Skeletal muscle tissue (tissue), 4 donors: ENCODE data around the gene YTHDC2. TPM values are rescaled to one million over a fixed set of nuclear protein-coding genes. Genes with fewer than 3 reads are reported as not detected.
"Not testable (repeated sequence)": the region's sequence is repeated elsewhere in the genome, so short reads cannot be mapped to it uniquely, and the experiment has no call there.

ENCODE experiments used
- H3K27ac ChIP-seq: one replicate; pipeline ENCODE4 v1.7.0; 2013; ENCODE audit warnings: mild to moderate bottlenecking, low read depth, low read length, inconsistent platforms
- H3K27me3 ChIP-seq, 3 donors: one replicate each; pipeline ENCODE4 v1.7.0; 2013; ENCODE audit warnings: low read length in 3 of 3; ENCODE audit not compliant: control insufficient read depth in 3 of 3, insufficient read depth in 3 of 3
- H3K36me3 ChIP-seq, 3 donors: one replicate each; pipeline ENCODE4 v1.7.0; 2013; ENCODE audit warnings: low read length in 3 of 3; ENCODE audit not compliant: control insufficient read depth in 3 of 3, insufficient read depth in 3 of 3
- H3K4me1 ChIP-seq, 3 donors: one replicate each; pipeline ENCODE4 v1.7.0; 2013; ENCODE audit warnings: low read length in 3 of 3, mild to moderate bottlenecking in 3 of 3; ENCODE audit not compliant: control insufficient read depth in 3 of 3, insufficient read depth in 3 of 3
- H3K4me3 ChIP-seq, 3 donors: one replicate each; pipeline ENCODE4 v1.7.0; 2013; ENCODE audit warnings: low read length in 3 of 3
- H3K9ac ChIP-seq, 3 donors: one replicate each; pipeline ENCODE4 v1.7.0; 2013; ENCODE audit warnings: low read length in 3 of 3, mild to moderate bottlenecking in 3 of 3, moderate library complexity in 2 of 3, low read depth in 1 of 3
- H3K9me3 ChIP-seq, 3 donors: one replicate each; pipeline ENCODE4 v1.7.0; 2013; ENCODE audit warnings: low read length in 3 of 3; ENCODE audit not compliant: control insufficient read depth in 3 of 3
- total RNA-seq: library from RNA; depleted of rRNA; stranded (reverse); fragments of >200 nt; gene quantifications from one replicate; pipeline ENCODE4 v1.2.3, GENCODE V29; 2014
- donor health status: Osteomylitis.

Gene YTHDC2
- total RNA-seq, 1 donor from 2014 or later = 30.3 TPM

DNA sequence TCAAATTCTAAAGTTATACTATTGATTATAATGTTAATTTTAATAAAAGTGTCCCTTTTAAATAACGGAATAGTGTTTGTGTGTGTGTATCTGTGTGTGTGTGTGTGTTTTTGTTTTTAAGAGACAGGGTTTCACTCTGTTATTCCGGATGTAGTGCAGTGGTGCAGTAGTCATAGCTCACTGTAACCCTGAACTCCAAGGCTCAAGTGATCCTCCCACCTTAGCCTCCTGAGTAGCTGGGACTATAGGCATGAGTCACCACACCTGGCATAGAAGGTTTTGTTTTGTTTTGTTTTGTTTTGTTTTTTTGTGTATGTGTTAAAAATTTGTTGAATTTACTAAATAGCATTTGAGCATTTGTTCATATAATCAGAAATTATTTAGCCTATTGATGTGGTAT is 64.6 kb downstream of the YTHDC2 start:
- Histone ChIP-seq H3K27me3 (no peaks in the 10 kb centered on the region), H3K36me3 (peaks cover 9 to 20% (median 18%) of the 10 kb centered on the region in 3 donors)

DNA sequence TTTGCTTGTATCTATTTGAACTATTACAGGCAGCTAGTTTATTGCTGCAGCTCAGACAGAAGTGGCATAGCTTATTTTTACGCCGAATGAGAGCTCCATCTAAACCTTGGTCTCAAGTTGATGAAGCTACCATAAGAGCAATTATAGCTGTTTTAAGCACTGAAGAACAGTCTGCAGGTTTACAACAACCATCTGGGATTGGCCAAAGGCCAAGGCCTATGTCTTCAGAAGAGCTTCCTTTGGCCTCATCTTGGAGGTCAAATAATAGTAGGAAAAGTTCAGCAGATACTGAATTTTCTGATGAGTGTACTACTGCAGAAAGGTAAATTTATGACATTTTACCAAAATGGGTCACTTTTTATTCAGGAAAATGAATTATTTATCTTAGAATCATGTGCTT is 67.9 kb downstream of the YTHDC2 start:
- no peaks in the 10 kb centered on the region for H3K27me3 ChIP-seq
- no peak overlapping the region for H3K4me3 ChIP-seq
- no peaks in the 10 kb centered on the region for H3K9me3 ChIP-seq
- peaks cover 2 to 16% (median 12%) of the 10 kb centered on the region in 3 donors for H3K36me3 ChIP-seq
- no peak overlapping the region for H3K9ac ChIP-seq
- H3K27ac ChIP-seq = no peak overlapping the region
- no peaks in the 10 kb centered on the region for H3K4me1 ChIP-seq

More for the DNA sequence above, 64.6 kb downstream of the YTHDC2 start:
- Histone ChIP-seq H3K9ac (no peak overlapping the region), H3K9me3 (no peaks in the 10 kb centered on the region), H3K27ac (no peak overlapping the region), H3K4me3 (no peak overlapping the region), H3K4me1 (no peaks in the 10 kb centered on the region)

DNA sequence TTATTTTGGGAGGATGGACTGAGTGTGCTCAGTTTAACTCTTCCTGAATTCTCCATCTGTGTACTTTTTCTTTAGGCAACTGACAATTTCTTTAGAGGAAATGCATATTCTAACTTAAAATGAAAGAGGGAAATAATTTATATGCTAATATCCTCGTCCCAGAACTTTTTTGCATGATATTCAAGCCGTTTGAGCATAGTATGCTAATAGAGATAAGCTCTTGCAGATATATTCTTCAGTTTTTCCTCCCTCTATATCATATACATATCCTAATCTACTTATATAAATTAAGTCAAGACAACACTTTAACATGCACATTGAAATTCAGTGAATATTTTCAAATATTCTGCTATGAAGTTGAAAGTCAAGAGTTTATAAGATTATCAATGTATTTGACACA is 84.7 kb downstream of the YTHDC2 start:
- Histone ChIP-seq H3K27me3 (no peaks in the 10 kb centered on the region), H3K27ac (no peak overlapping the region), H3K4me1 (no peaks in the 10 kb centered on the region), H3K9me3 (no peaks in the 10 kb centered on the region), H3K36me3 (peaks cover 3 to 9% (median 5%) of the 10 kb centered on the region in 3 donors), H3K4me3 (no peak overlapping the region), H3K9ac (no peak overlapping the region)

DNA sequence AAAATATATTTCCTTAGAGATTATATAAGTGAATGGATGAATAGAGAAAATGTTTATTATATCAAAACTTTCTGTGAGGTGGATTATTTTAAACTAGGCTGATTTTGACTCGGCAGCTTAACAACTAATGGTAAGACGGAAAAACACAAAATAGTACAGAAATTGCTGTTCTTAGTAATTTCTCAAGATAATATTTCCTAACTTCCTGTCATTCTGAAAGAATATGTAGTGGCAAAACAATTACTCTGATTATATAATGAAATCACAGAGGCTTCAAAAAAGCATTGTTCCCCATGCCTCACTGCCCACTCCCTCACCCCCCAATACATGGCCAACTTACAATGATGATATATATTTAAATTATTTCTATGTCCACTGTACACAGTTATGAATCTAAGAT is 85.4 kb downstream of the YTHDC2 start:
- Histone ChIP-seq H3K9me3 (no peaks in the 10 kb centered on the region), H3K4me3 (no peak overlapping the region), H3K27me3 (no peaks in the 10 kb centered on the region), H3K4me1 (no peaks in the 10 kb centered on the region), H3K36me3 (peaks cover 0 to 5% (median 2%) of the 10 kb centered on the region in 3 donors), H3K27ac (no peak overlapping the region), H3K9ac (no peak overlapping the region)

DNA sequence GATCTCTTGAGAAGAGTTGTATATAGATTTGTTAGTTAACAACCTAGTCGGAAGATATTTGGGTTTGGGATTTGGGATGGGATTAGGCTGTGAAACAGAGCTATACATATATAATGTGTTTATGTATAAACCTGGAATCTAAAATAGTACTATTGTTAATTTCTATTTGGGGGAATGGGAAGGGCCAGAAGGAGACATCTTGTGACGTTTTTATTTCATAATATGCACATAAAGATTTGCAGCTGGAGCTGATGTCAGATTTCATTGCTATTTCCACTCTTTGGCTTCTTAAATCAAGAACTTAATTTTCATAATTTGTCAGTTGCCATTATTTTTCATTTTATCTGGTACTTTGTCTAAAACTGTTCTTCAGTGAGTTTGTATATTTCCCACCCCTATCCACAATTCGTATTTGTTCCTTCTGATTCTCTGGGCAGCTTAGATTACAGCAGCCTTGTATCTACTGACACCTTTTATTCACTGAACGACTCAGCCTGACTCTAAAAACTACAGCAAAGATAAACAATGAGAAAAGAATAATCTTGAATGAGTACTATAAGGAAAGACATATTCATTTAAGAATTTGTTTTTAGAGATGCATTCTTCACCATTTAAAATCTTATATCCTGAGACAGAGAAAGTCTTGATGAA is 86.9 kb downstream of the YTHDC2 start:
- Histone ChIP-seq H3K4me3 (no peak overlapping the region), H3K36me3 (peaks cover 0 to 3% (median 0%) of the 10 kb centered on the region in 3 donors), H3K27me3 (no peaks in the 10 kb centered on the region), H3K9ac (no peak overlapping the region), H3K9me3 (no peaks in the 10 kb centered on the region), H3K4me1 (no peaks in the 10 kb centered on the region), H3K27ac (no peak overlapping the region)

DNA sequence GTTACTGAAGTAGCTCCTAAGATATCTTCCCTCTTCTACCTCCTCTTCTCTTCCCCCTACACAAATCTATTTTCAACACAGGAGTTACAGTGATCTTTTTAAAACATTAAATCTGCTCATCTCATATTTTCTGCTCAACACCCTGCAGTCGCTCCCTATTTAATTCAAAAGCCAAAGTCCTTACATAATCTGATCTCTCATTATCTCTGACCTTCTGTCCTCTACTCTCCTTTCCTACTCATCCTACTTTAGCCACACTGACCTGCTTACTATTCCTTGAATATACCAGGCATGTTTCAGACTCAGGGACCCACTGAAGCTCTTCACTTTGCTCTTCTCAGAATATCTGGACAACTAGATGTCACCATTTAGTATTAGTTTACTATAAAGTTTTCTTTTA is 87.9 kb downstream of the YTHDC2 start:
- no peak overlapping the region for H3K4me3 ChIP-seq
- H3K9me3 ChIP-seq = no peaks in the 10 kb centered on the region
- H3K27ac ChIP-seq = no peak overlapping the region
- H3K36me3 ChIP-seq = no peaks in the 10 kb centered on the region
- no peak overlapping the region for H3K9ac ChIP-seq
- H3K27me3 ChIP-seq = peaks cover 0 to 3% (median 3%) of the 10 kb centered on the region in 3 donors
- H3K4me1 ChIP-seq = no peaks in the 10 kb centered on the region

DNA sequence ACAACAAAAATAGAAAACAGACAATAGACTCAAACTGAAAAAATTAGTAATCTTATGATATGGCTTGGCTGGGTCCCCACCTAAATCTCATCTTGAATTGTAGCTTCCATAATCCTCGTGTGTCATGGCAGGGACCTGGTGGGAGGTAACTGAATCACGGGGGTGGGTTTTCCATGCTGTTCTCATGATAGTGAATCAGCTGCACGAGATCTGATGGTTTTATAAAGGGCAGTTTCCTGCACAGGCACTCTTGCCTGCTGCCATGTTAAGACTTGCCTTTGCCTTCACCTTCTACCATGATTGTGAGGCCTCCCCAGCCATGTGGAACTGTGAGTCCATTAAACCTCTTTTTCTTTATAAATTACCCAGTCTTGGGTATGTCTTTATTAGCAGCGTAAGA is 89.8 kb downstream of the YTHDC2 start:
- H3K4me3 ChIP-seq, H3K9ac ChIP-seq, H3K27me3 ChIP-seq, H3K36me3 ChIP-seq, H3K9me3 ChIP-seq, H3K27ac ChIP-seq, H3K4me1 ChIP-seq: not testable (repeated sequence)

DNA sequence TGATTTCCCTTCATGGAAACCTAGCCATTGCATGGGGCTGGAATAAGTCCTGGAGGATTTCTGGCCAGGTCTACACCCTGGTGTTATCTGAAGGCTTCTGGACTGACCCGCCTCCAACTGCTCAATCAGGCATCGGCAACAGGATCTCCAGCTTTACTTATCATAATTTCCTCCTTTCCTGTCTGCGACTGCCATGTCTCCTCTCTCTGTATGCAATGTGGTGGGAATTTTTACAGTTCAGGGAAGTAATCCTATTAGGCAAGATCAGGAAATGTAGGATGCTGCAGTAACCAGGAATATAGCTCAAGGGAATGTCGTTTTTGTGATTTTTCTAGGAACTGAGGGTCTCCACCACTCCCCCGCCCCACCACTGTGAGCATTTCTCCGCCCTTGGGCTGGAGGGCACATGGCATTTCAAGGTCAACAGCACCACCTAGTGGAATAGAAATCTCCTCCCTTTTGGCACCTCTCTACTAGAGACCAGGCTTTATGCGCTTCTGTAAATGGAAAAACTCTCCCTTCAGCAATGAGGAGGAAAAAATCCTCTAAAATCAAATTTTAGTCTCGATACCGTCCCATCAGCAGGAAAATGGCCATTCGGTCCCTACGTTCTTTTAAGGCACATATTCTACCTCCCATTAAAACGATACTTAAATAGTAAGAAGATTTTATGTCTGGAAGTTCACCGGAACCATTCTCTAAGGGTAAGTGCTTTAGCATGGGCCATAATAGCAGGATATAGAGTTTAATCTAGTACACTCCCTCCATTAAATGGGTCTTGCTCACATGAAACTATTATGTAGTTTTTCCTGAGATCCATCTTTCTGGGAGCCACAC is 93.0 kb downstream of the YTHDC2 start:
- H3K9ac ChIP-seq = no peak overlapping the region

DNA sequence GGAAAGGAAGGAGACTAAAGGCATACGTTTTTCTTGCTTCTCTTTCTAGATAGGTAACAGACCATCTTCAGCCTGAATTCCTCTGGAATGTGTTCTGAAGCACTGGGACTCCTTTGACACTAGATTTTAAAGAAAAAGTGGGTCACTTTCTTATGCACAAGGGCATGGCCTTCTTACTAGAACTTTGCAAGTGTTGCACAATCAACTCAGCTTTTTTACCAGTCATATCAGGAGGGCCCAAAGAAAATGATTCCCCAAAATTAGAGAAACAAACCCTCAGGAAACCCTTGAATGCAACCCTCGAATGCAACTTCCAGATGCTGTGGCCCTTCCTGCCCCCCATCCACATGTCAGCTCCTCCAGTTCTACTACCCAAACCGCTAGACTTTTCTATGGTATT is 93.9 kb downstream of the YTHDC2 start:
- Histone ChIP-seq H3K9me3 (no peaks in the 10 kb centered on the region), H3K36me3 (no peaks in the 10 kb centered on the region), H3K27me3 (peaks cover 0 to 3% (median 3%) of the 10 kb centered on the region in 3 donors), H3K9ac (no peak overlapping the region), H3K27ac (no peak overlapping the region), H3K4me1 (no peaks in the 10 kb centered on the region), H3K4me3 (no peak overlapping the region)

More for the DNA sequence above, 93.0 kb downstream of the YTHDC2 start:
- Histone ChIP-seq H3K4me3 (no peak overlapping the region), H3K27me3 (peaks cover 0 to 3% (median 3%) of the 10 kb centered on the region in 3 donors), H3K27ac (no peak overlapping the region), H3K4me1 (no peaks in the 10 kb centered on the region), H3K36me3 (no peaks in the 10 kb centered on the region), H3K9me3 (no peaks in the 10 kb centered on the region)

DNA sequence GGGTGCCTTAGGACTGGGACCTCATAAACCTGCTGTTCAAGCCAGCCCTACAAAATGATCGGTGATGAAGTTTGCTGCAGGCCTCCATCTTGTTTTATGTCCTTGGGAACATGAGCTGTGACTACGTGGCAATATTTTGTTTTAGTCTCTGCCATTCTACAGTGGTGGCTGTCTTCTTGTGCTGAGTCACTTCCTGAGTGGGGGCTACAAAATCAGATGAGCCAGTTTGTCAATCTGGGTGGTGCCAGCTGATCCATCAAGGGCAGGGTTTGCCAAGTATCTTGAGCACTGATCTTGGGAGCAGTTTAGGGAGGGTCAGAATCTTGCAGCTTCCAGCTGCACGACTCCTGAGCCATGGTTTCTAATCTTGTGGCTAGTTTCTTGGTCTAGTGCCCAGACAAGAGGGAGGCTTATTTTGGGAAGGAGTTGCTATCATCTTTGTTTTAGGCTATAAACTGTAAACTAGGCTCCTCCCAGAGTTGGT is 94.7 kb downstream of the YTHDC2 start:
- Histone ChIP-seq H3K9me3 (no peaks in the 10 kb centered on the region), H3K27me3 (peaks cover 3% of the 10 kb centered on the region in 3 donors), H3K27ac (no peak overlapping the region)

More for the DNA sequence above, 94.7 kb downstream of the YTHDC2 start:
- no peaks in the 10 kb centered on the region for H3K36me3 ChIP-seq
- no peak overlapping the region for H3K4me3 ChIP-seq
- H3K9ac ChIP-seq = no peak overlapping the region
- no peaks in the 10 kb centered on the region for H3K4me1 ChIP-seq
